Thymus (tissue), 11 donors: Measurements from ENCODE around the gene ZNF513. TPM values are rescaled to one million over a fixed set of nuclear protein-coding genes. Genes with fewer than 3 reads are reported as not detected.
"Not testable (repeated sequence)": the region's sequence is repeated elsewhere in the genome, so short reads cannot be mapped to it uniquely, and the experiment has no call there.

Experiments used
- DNase-seq, 9 donors: peaks; one replicate each; pipeline ENCODE4 v3.0.0-alpha.2; 2013; ENCODE audit warnings: low spot score in 9 of 9, low read depth in 6 of 9, missing footprints in 1 of 9
- H3K27ac ChIP-seq, 2 donors: one replicate each; pipeline ENCODE4 v1.5.1; 2013; ENCODE audit warnings: control low read depth in 1 of 2, low read depth in 1 of 2, low read length in 1 of 2, mild to moderate bottlenecking in 1 of 2, moderate library complexity in 1 of 2
- H3K27me3 ChIP-seq, 2 donors: one replicate each; pipeline ENCODE4 v1.5.1; 2013; ENCODE audit warnings: low read length in 1 of 2; ENCODE audit not compliant: control insufficient read depth in 2 of 2, insufficient read depth in 1 of 2
- H3K36me3 ChIP-seq, 2 donors: one replicate each; pipeline ENCODE4 v1.5.1; 2013; ENCODE audit warnings: low read length in 1 of 2, mild to moderate bottlenecking in 1 of 2, moderate library complexity in 1 of 2; ENCODE audit not compliant: control insufficient read depth in 2 of 2, insufficient read depth in 2 of 2
- H3K4me1 ChIP-seq, 2 donors: one replicate each; pipeline ENCODE4 v1.5.1; 2013; ENCODE audit warnings: low read length in 2 of 2; ENCODE audit not compliant: control insufficient read depth in 2 of 2, insufficient read depth in 2 of 2
- H3K4me3 ChIP-seq, 2 donors: one replicate each; pipeline ENCODE4 v1.5.1; 2013; ENCODE audit warnings: low read length in 2 of 2, control low read depth in 1 of 2, mild to moderate bottlenecking in 1 of 2
- H3K9me3 ChIP-seq, 2 donors: one replicate each; pipeline ENCODE4 v1.5.1; 2013; ENCODE audit warnings: low read length in 1 of 2, mild to moderate bottlenecking in 1 of 2; ENCODE audit not compliant: control insufficient read depth in 2 of 2, insufficient read depth in 1 of 2
- WGBS: extraction: QIAGEN DNeasy Blood & Tissue Kit; methylation state at CpG from one replicate; pipeline ENCODE4 v1.1.7; 2013; 5-methylcytosine and 5-hydroxymethylcytosine counted together
- polyA plus RNA-seq: library from polyadenylated mRNA; stranded (reverse); fragments of 200-250 nt; gene quantifications from one replicate; pipeline ENCODE4 v1.2.3, GENCODE V29; 2013
- total RNA-seq: library from RNA; stranded (reverse); fragments of 120-200 nt; gene quantifications from one replicate; pipeline ENCODE4 v1.2.4, GENCODE V29; 2013
- donor health status: healthy.

The ZNF513 gene
- total and polyA plus RNA-seq, 2 donors, result 9.3 to 30.7 TPM

GRCh38 chr2:27369471-27370025, 11.0 kb downstream of the ZNF513 start:
- Histone ChIP-seq H3K27ac (peak overlapping the region; percentile 82 to 88), H3K4me3 (peak overlapping the region; percentile 90 to 95), H3K4me1 (peaks cover 11 to 29% of the 10 kb centered on the region in 2 donors), H3K36me3 (peaks cover 46 to 59% of the 10 kb centered on the region in 2 donors), H3K9me3 (no peaks in the 10 kb centered on the region), H3K27me3 (no peaks in the 10 kb centered on the region)
- 2% methylated on average over 18 of the region's 18 CpGs for WGBS
- peak in 1 of 9 donors; percentile 15 for DNase-seq

GRCh38 chr2:27363933-27364332, 16.6 kb downstream of the ZNF513 start:
- Histone ChIP-seq H3K4me3 (no peak overlapping the region), H3K27me3 (no peaks in the 10 kb centered on the region), H3K36me3 (peaks cover 43 to 45% of the 10 kb centered on the region in 2 donors), H3K9me3 (no peaks in the 10 kb centered on the region), H3K4me1 (peaks cover 2% of the 10 kb centered on the region in 2 donors), H3K27ac (no peak overlapping the region)
- 93% methylated on average over 2 of the region's 2 CpGs for WGBS
- DNase-seq, result no peak

- DNase-seq, result no peak
- Histone ChIP-seq H3K4me1 (peaks cover 0 to 4% of the 10 kb centered on the region in 2 donors), H3K36me3 (peaks cover 39 to 40% of the 10 kb centered on the region in 2 donors), H3K27me3 (no peaks in the 10 kb centered on the region), H3K9me3 (no peaks in the 10 kb centered on the region), H3K4me3 (no peak overlapping the region), H3K27ac (no peak overlapping the region)
- 98% methylated on average over 4 of the region's 4 CpGs for whole genome bisulfite sequencing
Observed at GRCh38 chr2:27362678-27363420, 17.7 kb downstream of the ZNF513 start.

GRCh38 chr2:27356382-27357181, 24.0 kb downstream of the ZNF513 start, which contains the start of gene GTF3C2:
GTF3C2 (minus strand) TSS chr2:27356764; CDS start chr2:27343554, 13,210 bp downstream.
- Histone ChIP-seq H3K9me3 (peaks cover 0 to 4% of the 10 kb centered on the region in 2 donors), H3K27me3 (no peaks in the 10 kb centered on the region), H3K36me3 (peaks cover 0 to 5% of the 10 kb centered on the region in 2 donors), H3K27ac (peak within 1 kb of the TSS; percentile 95), H3K4me3 (peak within 1 kb of the TSS; percentile 93), H3K4me1 (peaks cover 10 to 17% of the 10 kb centered on the region in 2 donors)
- DNase-seq, result peak; percentile 87 to 99 (median 94)
- WGBS, result under 1% methylated on average over 67 of the region's 67 CpGs

- peak overlapping the region; percentile 95 for H3K27ac ChIP-seq
- H3K4me1 ChIP-seq, result peaks cover 10 to 18% of the 10 kb centered on the region in 2 donors
- H3K4me3 ChIP-seq, result peak overlapping the region; percentile 93
- no peak for DNase-seq
- H3K36me3 ChIP-seq, result peaks cover 0 to 5% of the 10 kb centered on the region in 2 donors
- no peaks in the 10 kb centered on the region for H3K27me3 ChIP-seq
- peaks cover 0 to 4% of the 10 kb centered on the region in 2 donors for H3K9me3 ChIP-seq
- under 1% methylated on average over 12 of the region's 12 CpGs for WGBS
Observed at GRCh38 chr2:27356056-27356381, 24.5 kb downstream of the ZNF513 start.

- Histone ChIP-seq H3K9me3 (peaks cover 0 to 4% of the 10 kb centered on the region in 2 donors), H3K4me1 (peaks cover 10 to 18% of the 10 kb centered on the region in 2 donors), H3K36me3 (peaks cover 0 to 10% of the 10 kb centered on the region in 2 donors), H3K27ac (no peak overlapping the region), H3K27me3 (no peaks in the 10 kb centered on the region), H3K4me3 (no peak overlapping the region)
- DNase-seq, result no peak
- 99% methylated on average over 7 of the region's 7 CpGs for WGBS
Observed at GRCh38 chr2:27354597-27354927, 26.0 kb downstream of the ZNF513 start.

- H3K27ac ChIP-seq, result no peak overlapping the region
- no peaks in the 10 kb centered on the region for H3K27me3 ChIP-seq
- peaks cover 0 to 10% of the 10 kb centered on the region in 2 donors for H3K36me3 ChIP-seq
- DNase-seq, result no peak
- peaks cover 0 to 4% of the 10 kb centered on the region in 2 donors for H3K9me3 ChIP-seq
- H3K4me1 ChIP-seq, result peaks cover 10 to 18% of the 10 kb centered on the region in 2 donors
- H3K4me3 ChIP-seq, result no peak overlapping the region
- 92% methylated on average over 7 of the region's 7 CpGs for WGBS
Observed at GRCh38 chr2:27353762-27354596, 26.6 kb downstream of the ZNF513 start.

- WGBS, result over 99% methylated on average over 5 of the region's 5 CpGs
- peaks cover 10 to 18% of the 10 kb centered on the region in 2 donors for H3K4me1 ChIP-seq
- H3K27ac ChIP-seq, result not testable (repeated sequence)
Observed at GRCh38 chr2:27353386-27353761, 27.2 kb downstream of the ZNF513 start.

More at GRCh38 chr2:27353386-27353761, 27.2 kb downstream of the ZNF513 start:
- H3K4me3 ChIP-seq, H3K27me3 ChIP-seq, DNase-seq, H3K9me3 ChIP-seq, H3K36me3 ChIP-seq: not testable (repeated sequence)
